Stimulated activated memory B cell treated with anti-CD40 and anti-IgM and Interleukin-4, amounts not matched to agents 10 μg/mL and 1 μg/mL and 100 μg/mL, for 72 hours (primary cell): Measurements from ENCODE around the gene DHH.

Experiments
- ATAC-seq: fragments of 150-1000 bp; cut with Tn5 transposase; 2 replicates; pipeline ENCODE4 v1.10.0; 2021
- H3K27ac Mint-ChIP-seq: one replicate; pipeline ENCODE4 v1.8.0; 2022; ENCODE audit warnings: mild to moderate bottlenecking, mixed read lengths
- H3K27me3 Mint-ChIP-seq: one replicate; pipeline ENCODE4 v1.8.0; 2022; ENCODE audit warnings: mixed read lengths
- H3K36me3 Mint-ChIP-seq: one replicate; pipeline ENCODE4 v1.8.0; 2022; ENCODE audit warnings: mixed read lengths
- H3K4me1 Mint-ChIP-seq: one replicate; pipeline ENCODE4 v1.8.0; 2022; ENCODE audit warnings: mixed read lengths
- H3K4me3 Mint-ChIP-seq: one replicate; pipeline ENCODE4 v1.8.0; 2022; ENCODE audit warnings: mild to moderate bottlenecking, moderate library complexity, mixed read lengths
- H3K9me3 Mint-ChIP-seq: one replicate; pipeline ENCODE4 v1.8.0; 2022; ENCODE audit warnings: mixed read lengths

Gene DHH

GRCh38 chr12:49051777-49052438 lies 42.7 kb downstream of the DHH start:
- peaks cover 84% of the 10 kb centered on the region for H3K36me3 Mint-ChIP-seq
- no peaks in the 10 kb centered on the region for H3K9me3 Mint-ChIP-seq
- peaks cover 38% of the 10 kb centered on the region for H3K4me1 Mint-ChIP-seq
- no peaks in the 10 kb centered on the region for H3K27me3 Mint-ChIP-seq
- no peak for ATAC-seq
- no peak overlapping the region for H3K27ac Mint-ChIP-seq
- no peak overlapping the region for H3K4me3 Mint-ChIP-seq

GRCh38 chr12:49051373-49051764 lies 43.2 kb downstream of the DHH start:
- no peaks in the 10 kb centered on the region for H3K9me3 Mint-ChIP-seq
- H3K27ac Mint-ChIP-seq = no peak overlapping the region
- H3K36me3 Mint-ChIP-seq = peaks cover 90% of the 10 kb centered on the region
- no peak overlapping the region for H3K4me3 Mint-ChIP-seq
- no peaks in the 10 kb centered on the region for H3K27me3 Mint-ChIP-seq
- peaks cover 32% of the 10 kb centered on the region for H3K4me1 Mint-ChIP-seq
- no peak for ATAC-seq

- peaks cover 92% of the 10 kb centered on the region for H3K36me3 Mint-ChIP-seq
- no peak for ATAC-seq
- H3K27ac Mint-ChIP-seq = no peak overlapping the region
- H3K4me3 Mint-ChIP-seq = no peak overlapping the region
- no peaks in the 10 kb centered on the region for H3K9me3 Mint-ChIP-seq
- H3K27me3 Mint-ChIP-seq = no peaks in the 10 kb centered on the region
- H3K4me1 Mint-ChIP-seq = peaks cover 26% of the 10 kb centered on the region
These were observed 43.9 kb downstream of the DHH start for GRCh38 chr12:49050507-49051372.

- no peaks in the 10 kb centered on the region for H3K27me3 Mint-ChIP-seq
- no peaks in the 10 kb centered on the region for H3K9me3 Mint-ChIP-seq
- H3K4me1 Mint-ChIP-seq = peaks cover 15% of the 10 kb centered on the region
- no peak for ATAC-seq
- H3K36me3 Mint-ChIP-seq = peaks cover 92% of the 10 kb centered on the region
- no peak overlapping the region for H3K4me3 Mint-ChIP-seq
- H3K27ac Mint-ChIP-seq = no peak overlapping the region
These were observed 44.9 kb downstream of the DHH start for GRCh38 chr12:49049566-49050224.

GRCh38 chr12:49048953-49049352 lies 45.6 kb downstream of the DHH start:
- no peak overlapping the region for H3K4me3 Mint-ChIP-seq
- H3K4me1 Mint-ChIP-seq = peaks cover 8% of the 10 kb centered on the region
- H3K36me3 Mint-ChIP-seq = peaks cover 93% of the 10 kb centered on the region
- H3K27ac Mint-ChIP-seq = no peak overlapping the region
- H3K27me3 Mint-ChIP-seq = no peaks in the 10 kb centered on the region
- ATAC-seq = no peak
- no peaks in the 10 kb centered on the region for H3K9me3 Mint-ChIP-seq

- Mint-ChIP-seq H3K36me3 (peaks cover 94% of the 10 kb centered on the region), H3K9me3 (no peaks in the 10 kb centered on the region), H3K4me3 (no peak overlapping the region), H3K4me1 (peaks cover 7% of the 10 kb centered on the region), H3K27me3 (no peaks in the 10 kb centered on the region), H3K27ac (no peak overlapping the region)
- no peak for ATAC-seq
These were observed 48.3 kb downstream of the DHH start for GRCh38 chr12:49046129-49046895.

- no peak for ATAC-seq
- Mint-ChIP-seq H3K4me3 (no peak overlapping the region), H3K4me1 (no peaks in the 10 kb centered on the region), H3K27ac (peak overlapping the region; percentile 42), H3K27me3 (no peaks in the 10 kb centered on the region), H3K36me3 (peaks cover 91% of the 10 kb centered on the region), H3K9me3 (no peaks in the 10 kb centered on the region)
These were observed 49.9 kb downstream of the DHH start for GRCh38 chr12:49044660-49045059.

GRCh38 chr12:49043856-49044258 lies 50.7 kb downstream of the DHH start:
- Mint-ChIP-seq H3K36me3 (peaks cover 93% of the 10 kb centered on the region), H3K9me3 (no peaks in the 10 kb centered on the region), H3K27me3 (no peaks in the 10 kb centered on the region), H3K4me3 (no peak overlapping the region), H3K4me1 (peaks cover 2% of the 10 kb centered on the region), H3K27ac (no peak overlapping the region)
- ATAC-seq = peak; percentile 68

- Mint-ChIP-seq H3K36me3 (peaks cover 93% of the 10 kb centered on the region), H3K4me1 (peaks cover 6% of the 10 kb centered on the region), H3K4me3 (no peak overlapping the region), H3K27ac (no peak overlapping the region), H3K9me3 (no peaks in the 10 kb centered on the region), H3K27me3 (no peaks in the 10 kb centered on the region)
- no peak for ATAC-seq
These were observed 51.4 kb downstream of the DHH start for GRCh38 chr12:49043241-49043640.

GRCh38 chr12:49041881-49042484 lies 52.6 kb downstream of the DHH start:
- H3K27me3 Mint-ChIP-seq = no peaks in the 10 kb centered on the region
- H3K4me3 Mint-ChIP-seq = no peak overlapping the region
- ATAC-seq = no peak
- H3K9me3 Mint-ChIP-seq = no peaks in the 10 kb centered on the region
- H3K4me1 Mint-ChIP-seq = peaks cover 6% of the 10 kb centered on the region
- no peak overlapping the region for H3K27ac Mint-ChIP-seq
- peaks cover 87% of the 10 kb centered on the region for H3K36me3 Mint-ChIP-seq

GRCh38 chr12:49041036-49041880 lies 53.3 kb downstream of the DHH start:
- H3K4me3 Mint-ChIP-seq = no peak overlapping the region
- H3K36me3 Mint-ChIP-seq = peaks cover 86% of the 10 kb centered on the region

GRCh38 chr12:49040364-49040855 lies 54.2 kb downstream of the DHH start:
- ATAC-seq = no peak
- Mint-ChIP-seq H3K36me3 (peaks cover 86% of the 10 kb centered on the region), H3K4me3 (no peak overlapping the region), H3K4me1 (peaks cover 6% of the 10 kb centered on the region), H3K27me3 (no peaks in the 10 kb centered on the region), H3K27ac (no peak overlapping the region), H3K9me3 (no peaks in the 10 kb centered on the region)

More at GRCh38 chr12:49041036-49041880, 53.3 kb downstream of the DHH start:
- Mint-ChIP-seq H3K27ac (no peak overlapping the region), H3K9me3 (no peaks in the 10 kb centered on the region), H3K27me3 (no peaks in the 10 kb centered on the region), H3K4me1 (peaks cover 6% of the 10 kb centered on the region)
- peak; percentile 24 for ATAC-seq

- no peak overlapping the region for H3K4me3 Mint-ChIP-seq
- peaks cover 6% of the 10 kb centered on the region for H3K4me1 Mint-ChIP-seq
- H3K27ac Mint-ChIP-seq = no peak overlapping the region
- no peaks in the 10 kb centered on the region for H3K9me3 Mint-ChIP-seq
- H3K27me3 Mint-ChIP-seq = no peaks in the 10 kb centered on the region
- H3K36me3 Mint-ChIP-seq = peaks cover 83% of the 10 kb centered on the region
- ATAC-seq = no peak
These were observed 54.9 kb downstream of the DHH start for GRCh38 chr12:49039421-49040363.
